Natural killer cell (primary cell): ENCODE results near the gene CLCN2. TPM values are rescaled to one million over a fixed set of nuclear protein-coding genes. Genes with fewer than 3 reads are reported as not detected.

ENCODE experiments used
- ATAC-seq, 3 donors: fragments of 150-1000 bp in 2 of 3; fragments of 200-7000 bp in 1 of 3; cut with Tn5 transposase; 1 replicate in 1 of 3; 2 replicates in 2 of 3; pipeline ENCODE4 v1.10.0; 2021; ENCODE audit warnings: mild to moderate bottlenecking in 2 of 3, moderate library complexity in 2 of 3
- DNase-seq, 2 donors: peaks; one replicate each; pipeline versions ENCODE4 v3.0.0 to v3.0.0-alpha.2; 2013 to 2021; ENCODE audit warnings: mixed read lengths in 1 of 2
- H3K27ac ChIP-seq: one replicate; pipeline ENCODE4 v1.5.1; 2013; ENCODE audit warnings: mild to moderate bottlenecking, low read length
- H3K27me3 ChIP-seq: one replicate; pipeline ENCODE4 v1.6.1; 2013; ENCODE audit warnings: low read length; ENCODE audit not compliant: control insufficient read depth, insufficient read depth
- H3K36me3 ChIP-seq: one replicate; pipeline ENCODE4 v1.6.1; 2013; ENCODE audit warnings: low read length; ENCODE audit not compliant: control insufficient read depth, insufficient read depth
- H3K4me1 ChIP-seq: one replicate; pipeline ENCODE4 v1.6.1; 2013; ENCODE audit warnings: low read length; ENCODE audit not compliant: control insufficient read depth, insufficient read depth
- H3K4me3 ChIP-seq: one replicate; pipeline ENCODE4 v1.5.1; 2013; ENCODE audit warnings: low read length
- H3K9me3 ChIP-seq: one replicate; pipeline ENCODE4 v1.6.1; 2013; ENCODE audit warnings: low read length; ENCODE audit not compliant: control insufficient read depth, insufficient read depth
- H3K27ac Mint-ChIP-seq, 2 donors: one replicate each; pipeline ENCODE4 v1.8.0; 2022; ENCODE audit warnings: mild to moderate bottlenecking in 2 of 2, mixed read lengths in 2 of 2, moderate library complexity in 1 of 2
- H3K27me3 Mint-ChIP-seq, 2 donors: one replicate each; pipeline ENCODE4 v1.8.0; 2022; ENCODE audit warnings: low read depth in 2 of 2, mixed read lengths in 2 of 2
- H3K36me3 Mint-ChIP-seq: one replicate; pipeline ENCODE4 v1.8.0; 2022; ENCODE audit warnings: mixed read lengths
- H3K4me1 Mint-ChIP-seq, 2 donors: one replicate each; pipeline ENCODE4 v1.8.0; 2022; ENCODE audit warnings: mixed read lengths in 2 of 2
- H3K4me3 Mint-ChIP-seq: one replicate; pipeline ENCODE4 v1.8.0; 2022; ENCODE audit warnings: mild to moderate bottlenecking, moderate library complexity, mixed read lengths
- H3K9me3 Mint-ChIP-seq, 2 donors: one replicate each; pipeline ENCODE4 v1.8.0; 2022; ENCODE audit warnings: mixed read lengths in 2 of 2
- WGBS: methylation state at CpG from one replicate; pipeline ENCODE4 v1.1.7; 2013; ENCODE audit warnings: missing lambda C conversion rate; ENCODE audit not compliant: insufficient coverage; 5-methylcytosine and 5-hydroxymethylcytosine counted together
- intact Hi-C: fragments of 100-400 bp; cut with micrococcal nuclease; formaldehyde crosslinking; loops from one replicate; pipeline ENCODE4 v1.14.2; 2022
- total RNA-seq, 4 donors: library from RNA; stranded (reverse); fragments of 120-200 nt in 1 of 4; gene quantifications; one replicate each; pipeline versions ENCODE4 v1.2.3 to v1.2.4, GENCODE V29; 2013 to 2022
- TF ChIP-seq, protein P1 (sequence below): fragments of 200-600 bp; IDR thresholded peaks from one replicate; pipeline ENCODE4 v1.8.0; 2022; ENCODE audit warnings: antibody characterized with exemption

CLCN2 gene
- total RNA-seq, 3 donors from 2014 or later (not counting 1 experiment from before 2014, with no cell fraction given): 7.8 to 8.2 (median 8.1) TPM

DNA sequence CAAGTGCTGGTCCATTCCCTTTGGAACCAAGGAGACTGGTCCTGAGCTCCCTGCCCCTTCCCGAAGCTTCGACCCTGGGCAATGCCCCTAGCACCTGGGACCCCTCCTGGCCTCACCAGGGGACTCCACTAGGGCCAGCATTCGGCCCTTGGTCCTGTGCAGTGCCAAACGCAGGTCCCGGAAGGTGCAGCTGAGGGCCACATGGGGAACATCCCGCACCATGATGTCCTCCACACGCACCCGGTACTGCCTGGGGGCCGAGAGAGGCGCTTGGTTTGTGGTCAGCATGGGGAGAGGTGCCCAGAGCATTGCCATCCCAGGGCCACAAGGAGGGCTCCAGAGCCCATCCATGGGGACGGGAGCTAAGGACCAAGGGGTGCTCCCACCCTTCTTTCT lies 7.9 kb downstream of the CLCN2 start:
- H3K27me3 Mint-ChIP-seq: no peaks in the 10 kb centered on the region
- Histone ChIP-seq H3K27ac (no peak overlapping the region), H3K4me1 (peaks cover 10% of the 10 kb centered on the region), H3K9me3 (no peaks in the 10 kb centered on the region), H3K4me3 (no peak overlapping the region), H3K27me3 (no peaks in the 10 kb centered on the region), H3K36me3 (no peaks in the 10 kb centered on the region)
- ATAC-seq (no peak), DNase-seq (no peak)
- TF ChIP-seq, protein P1, sequence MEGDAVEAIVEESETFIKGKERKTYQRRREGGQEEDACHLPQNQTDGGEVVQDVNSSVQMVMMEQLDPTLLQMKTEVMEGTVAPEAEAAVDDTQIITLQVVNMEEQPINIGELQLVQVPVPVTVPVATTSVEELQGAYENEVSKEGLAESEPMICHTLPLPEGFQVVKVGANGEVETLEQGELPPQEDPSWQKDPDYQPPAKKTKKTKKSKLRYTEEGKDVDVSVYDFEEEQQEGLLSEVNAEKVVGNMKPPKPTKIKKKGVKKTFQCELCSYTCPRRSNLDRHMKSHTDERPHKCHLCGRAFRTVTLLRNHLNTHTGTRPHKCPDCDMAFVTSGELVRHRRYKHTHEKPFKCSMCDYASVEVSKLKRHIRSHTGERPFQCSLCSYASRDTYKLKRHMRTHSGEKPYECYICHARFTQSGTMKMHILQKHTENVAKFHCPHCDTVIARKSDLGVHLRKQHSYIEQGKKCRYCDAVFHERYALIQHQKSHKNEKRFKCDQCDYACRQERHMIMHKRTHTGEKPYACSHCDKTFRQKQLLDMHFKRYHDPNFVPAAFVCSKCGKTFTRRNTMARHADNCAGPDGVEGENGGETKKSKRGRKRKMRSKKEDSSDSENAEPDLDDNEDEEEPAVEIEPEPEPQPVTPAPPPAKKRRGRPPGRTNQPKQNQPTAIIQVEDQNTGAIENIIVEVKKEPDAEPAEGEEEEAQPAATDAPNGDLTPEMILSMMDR: no peak
- H3K4me3 Mint-ChIP-seq: no peak overlapping the region
- H3K36me3 Mint-ChIP-seq: no peaks in the 10 kb centered on the region
- H3K27ac Mint-ChIP-seq: peak overlapping the region in 1 of 2 donors; percentile 69
- no peaks in the 10 kb centered on the region for H3K4me1 Mint-ChIP-seq
- H3K9me3 Mint-ChIP-seq: no peaks in the 10 kb centered on the region
- WGBS: 93% methylated on average over 11 of the region's 11 CpGs
- intact Hi-C loops: no loop called here

DNA sequence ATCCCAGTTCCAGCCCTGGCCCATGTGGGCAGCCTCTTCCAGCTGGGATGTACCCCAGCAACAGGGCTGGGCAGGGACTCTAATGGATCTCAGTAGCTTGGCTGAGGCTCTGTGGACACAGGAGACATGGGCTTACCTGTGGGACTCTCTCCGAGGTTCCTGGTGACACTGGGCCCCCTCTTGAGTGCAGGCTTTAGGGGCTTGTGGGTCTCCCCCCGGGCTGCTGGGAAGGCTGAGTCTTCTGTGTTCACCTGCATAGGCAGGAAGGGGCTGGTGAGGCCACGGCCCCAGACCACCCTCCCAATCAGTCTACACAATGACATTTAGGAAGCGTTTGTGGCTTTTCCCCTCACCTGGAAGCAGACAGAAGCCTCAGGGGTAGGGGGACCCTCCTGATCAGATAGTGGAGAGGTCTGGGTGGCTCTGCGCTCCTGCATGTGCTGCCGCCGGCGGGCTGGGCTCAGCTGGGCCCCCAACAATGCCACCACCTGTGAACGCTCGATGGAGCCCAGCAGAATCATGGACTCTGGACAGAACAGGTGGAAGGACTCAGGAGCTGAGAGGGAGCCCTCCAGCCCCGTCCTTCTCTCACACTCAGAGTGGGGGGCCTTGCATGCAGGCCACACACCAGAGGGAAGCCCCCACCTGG lies 8.4 kb downstream of the CLCN2 start:
- H3K4me3 Mint-ChIP-seq: no peak overlapping the region
- ATAC-seq: no peak
- WGBS: 93% methylated on average over 11 of the region's 11 CpGs

DNA sequence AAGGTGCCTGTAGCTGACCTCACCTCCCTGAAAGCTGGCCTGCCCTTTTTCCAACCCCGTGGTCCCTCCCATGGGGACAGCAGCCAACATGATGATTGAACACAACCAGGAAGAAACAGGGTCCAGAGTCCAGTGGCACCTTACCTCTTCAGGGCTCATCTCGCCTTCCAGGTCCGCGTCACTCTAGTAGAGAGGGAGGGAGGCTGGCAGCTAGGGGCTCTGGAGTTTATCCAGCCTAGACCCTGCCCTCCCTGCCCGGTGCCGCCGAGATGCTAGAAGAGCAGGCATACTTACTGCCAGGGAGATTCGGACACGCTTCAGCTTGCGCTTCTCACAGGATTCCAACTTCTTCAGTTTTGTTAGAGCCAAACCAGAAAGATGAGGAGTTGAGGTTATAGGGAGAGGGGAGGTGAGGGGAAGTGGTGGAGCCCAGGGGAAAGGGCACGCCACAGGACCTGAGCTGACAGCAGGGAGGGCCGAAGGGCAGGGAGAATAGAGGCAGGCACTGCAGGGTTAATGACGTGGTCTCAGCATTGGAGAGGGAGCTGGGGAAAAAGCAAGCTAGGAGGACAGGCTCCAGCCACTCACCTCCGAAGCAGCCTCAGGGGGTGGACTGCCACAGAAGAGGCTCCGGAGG lies 9.1 kb downstream of the CLCN2 start:
- intact Hi-C loops: no loop called here
- no peak for ATAC-seq
- Mint-ChIP-seq H3K9me3 (no peaks in the 10 kb centered on the region), H3K36me3 (no peaks in the 10 kb centered on the region), H3K27me3 (no peaks in the 10 kb centered on the region), H3K4me3 (no peak overlapping the region), H3K4me1 (no peaks in the 10 kb centered on the region), H3K27ac (no peak overlapping the region)
- no peaks in the 10 kb centered on the region for H3K9me3 ChIP-seq
- H3K27me3 ChIP-seq: no peaks in the 10 kb centered on the region
- H3K4me1 ChIP-seq: peaks cover 10% of the 10 kb centered on the region
- no peak overlapping the region for H3K27ac ChIP-seq
- DNase-seq: no peak
- TF ChIP-seq, protein P1: no peak
- no peaks in the 10 kb centered on the region for H3K36me3 ChIP-seq
- WGBS: 97% methylated on average over 15 of the region's 15 CpGs
- H3K4me3 ChIP-seq: no peak overlapping the region

More for the DNA sequence above, 8.4 kb downstream of the CLCN2 start:
- Histone ChIP-seq H3K4me1 (peaks cover 10% of the 10 kb centered on the region), H3K9me3 (no peaks in the 10 kb centered on the region), H3K27ac (no peak overlapping the region), H3K36me3 (no peaks in the 10 kb centered on the region), H3K4me3 (no peak overlapping the region), H3K27me3 (no peaks in the 10 kb centered on the region)
- Mint-ChIP-seq H3K4me1 (no peaks in the 10 kb centered on the region), H3K9me3 (no peaks in the 10 kb centered on the region), H3K27ac (no peak overlapping the region), H3K36me3 (no peaks in the 10 kb centered on the region), H3K27me3 (no peaks in the 10 kb centered on the region)
- TF ChIP-seq, protein P1: no peak
- no peak for DNase-seq
- intact Hi-C loops: no loop called here
